Activated B cell treated with CpG ODN at 0.5 μM for 24 hours (primary cell): ENCODE results near the gene THEM4. TPM values are rescaled to one million over a fixed set of nuclear protein-coding genes. Genes with fewer than 3 reads are reported as not detected.

ENCODE experiments used
- ATAC-seq: fragments of 200-7000 bp; cut with Tn5 transposase; one replicate; pipeline ENCODE4 v1.10.0; 2021; ENCODE audit warnings: low read depth, mild to moderate bottlenecking, moderate library complexity
- CTCF ChIA-PET: fragments of 350-600 bp; sonication (Branson Sonifier 250); formaldehyde crosslinking; loops from one replicate; lab custom pipeline; 2021; ENCODE audit warnings: antibody characterized with exemption; lab: Charles Lee
- POLR2A ChIA-PET: fragments of 350-600 bp; sonication (Branson Sonifier 250); formaldehyde crosslinking; loops from one replicate; lab custom pipeline; 2021; ENCODE audit warnings: antibody characterized with exemption; lab: Charles Lee
- DNase-seq: peaks from one replicate; pipeline ENCODE4 v3.0.0; 2022
- H3K27ac Mint-ChIP-seq: one replicate; pipeline ENCODE4 v1.8.0; 2020; ENCODE audit warnings: mixed read lengths
- H3K27me3 Mint-ChIP-seq: one replicate; pipeline ENCODE4 v1.8.0; 2021; ENCODE audit warnings: mixed read lengths
- H3K36me3 Mint-ChIP-seq: one replicate; pipeline ENCODE4 v1.8.0; 2021; ENCODE audit warnings: low read depth, mixed read lengths
- H3K4me1 Mint-ChIP-seq: one replicate; pipeline ENCODE4 v1.8.0; 2021; ENCODE audit warnings: mixed read lengths
- H3K4me3 Mint-ChIP-seq: one replicate; pipeline ENCODE4 v1.8.0; 2020; ENCODE audit warnings: mild to moderate bottlenecking, mixed read lengths
- H3K9me3 Mint-ChIP-seq: one replicate; pipeline ENCODE4 v1.8.0; 2020; ENCODE audit warnings: mixed read lengths
- intact Hi-C: fragments of 100-400 bp; cut with micrococcal nuclease; formaldehyde crosslinking; loops from one replicate; pipeline ENCODE4 v1.15.1; 2024
- total RNA-seq: library from RNA; stranded (reverse); gene quantifications from 2 replicates; pipeline ENCODE4 v1.2.3, GENCODE V29; 2022
- TF ChIP-seq, protein P1 (sequence below): fragments of 200-600 bp; IDR thresholded peaks from one replicate; pipeline ENCODE4 v1.8.0; 2022; ENCODE audit warnings: antibody characterized with exemption, mild to moderate bottlenecking

The THEM4 gene
- total RNA-seq, 1 donor from 2014 or later: 22.8 TPM

DNA sequence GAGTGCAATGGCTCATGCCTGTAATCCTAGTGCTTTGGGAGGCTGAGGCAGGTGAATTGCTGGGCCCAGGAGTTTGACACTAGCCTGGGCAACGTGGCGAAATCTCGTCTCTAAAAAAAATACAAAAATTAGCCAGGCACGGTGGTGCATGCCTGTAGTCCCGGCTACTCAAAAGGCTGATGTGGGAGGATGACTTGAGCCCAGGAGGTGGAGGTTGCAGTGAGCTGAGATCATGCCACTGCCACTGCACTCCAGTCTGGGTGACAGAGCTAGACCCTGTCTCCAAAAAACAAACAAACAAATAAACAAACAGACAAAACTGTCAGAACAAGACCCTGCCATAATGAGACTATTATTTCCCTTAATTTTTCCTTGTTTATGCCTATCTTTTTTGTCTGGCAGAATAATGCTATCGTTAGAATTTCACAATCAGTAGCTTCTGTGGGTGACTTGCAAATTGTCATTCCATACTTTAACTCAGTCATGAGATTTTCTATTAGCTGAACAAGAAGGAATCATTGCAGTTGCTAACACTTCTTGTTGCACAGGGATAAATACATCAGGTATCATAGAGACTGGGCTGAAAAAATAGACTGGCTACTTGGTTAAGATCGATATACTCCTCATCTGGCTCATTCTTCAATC lies 7.5 kb upstream of the THEM4 start:
- Mint-ChIP-seq H3K9me3 (peaks cover 6% of the 10 kb centered on the region), H3K4me3 (no peak overlapping the region), H3K27me3 (no peaks in the 10 kb centered on the region), H3K4me1 (peaks cover 30% of the 10 kb centered on the region), H3K36me3 (no peaks in the 10 kb centered on the region), H3K27ac (no peak overlapping the region)
- DNase-seq: no peak
- TF ChIP-seq, protein P1, sequence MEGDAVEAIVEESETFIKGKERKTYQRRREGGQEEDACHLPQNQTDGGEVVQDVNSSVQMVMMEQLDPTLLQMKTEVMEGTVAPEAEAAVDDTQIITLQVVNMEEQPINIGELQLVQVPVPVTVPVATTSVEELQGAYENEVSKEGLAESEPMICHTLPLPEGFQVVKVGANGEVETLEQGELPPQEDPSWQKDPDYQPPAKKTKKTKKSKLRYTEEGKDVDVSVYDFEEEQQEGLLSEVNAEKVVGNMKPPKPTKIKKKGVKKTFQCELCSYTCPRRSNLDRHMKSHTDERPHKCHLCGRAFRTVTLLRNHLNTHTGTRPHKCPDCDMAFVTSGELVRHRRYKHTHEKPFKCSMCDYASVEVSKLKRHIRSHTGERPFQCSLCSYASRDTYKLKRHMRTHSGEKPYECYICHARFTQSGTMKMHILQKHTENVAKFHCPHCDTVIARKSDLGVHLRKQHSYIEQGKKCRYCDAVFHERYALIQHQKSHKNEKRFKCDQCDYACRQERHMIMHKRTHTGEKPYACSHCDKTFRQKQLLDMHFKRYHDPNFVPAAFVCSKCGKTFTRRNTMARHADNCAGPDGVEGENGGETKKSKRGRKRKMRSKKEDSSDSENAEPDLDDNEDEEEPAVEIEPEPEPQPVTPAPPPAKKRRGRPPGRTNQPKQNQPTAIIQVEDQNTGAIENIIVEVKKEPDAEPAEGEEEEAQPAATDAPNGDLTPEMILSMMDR: no peak
- intact Hi-C loops: no loop called here
- ATAC-seq: no peak
- ChIA-PET CTCF (no interaction called here), POLR2A (interaction anchor here (0.7 to 1.5 kb wide), 2 partner anchors 8 to 1825 kb away, joined by 3 to 5 read pairs; partner anchors contain the start of gene THEM4)

- ChIA-PET CTCF (no interaction called here), POLR2A (no interaction called here)
- Mint-ChIP-seq H3K27me3 (no peaks in the 10 kb centered on the region), H3K4me1 (peaks cover 13% of the 10 kb centered on the region), H3K9me3 (peaks cover 2% of the 10 kb centered on the region), H3K4me3 (no peak overlapping the region), H3K36me3 (no peaks in the 10 kb centered on the region), H3K27ac (no peak overlapping the region)
- ATAC-seq (no peak), DNase-seq (no peak)
- intact Hi-C loops: no loop called here
- TF ChIP-seq, protein P1: no peak
These were observed 5.9 kb upstream of the THEM4 start for GRCh38 chr1:151915061-151915686.

DNA sequence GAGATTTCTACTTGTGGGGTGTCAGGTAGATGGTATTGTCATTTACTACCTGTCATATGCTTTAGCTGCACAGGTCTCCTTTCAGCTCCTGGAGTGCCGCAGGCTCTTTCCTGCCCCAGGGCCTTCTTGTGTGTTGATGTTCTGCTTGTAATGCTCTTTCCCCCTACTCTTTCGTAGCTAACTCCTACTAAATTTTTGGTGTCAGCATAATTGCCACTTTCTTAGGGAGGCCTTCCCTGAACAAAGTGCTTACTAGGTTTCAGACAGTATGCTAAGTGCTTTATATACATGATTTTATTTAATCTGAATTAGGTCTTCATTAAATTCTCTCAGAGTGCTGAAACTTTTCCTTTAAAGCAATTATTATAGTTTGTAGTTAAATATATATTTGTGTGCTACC lies 4.8 kb upstream of the THEM4 start:
- intact Hi-C loops: no loop called here
- H3K27me3 Mint-ChIP-seq: no peaks in the 10 kb centered on the region
- no peaks in the 10 kb centered on the region for H3K9me3 Mint-ChIP-seq
- no peak overlapping the region for H3K27ac Mint-ChIP-seq
- TF ChIP-seq, protein P1: no peak
- H3K4me3 Mint-ChIP-seq: no peak overlapping the region
- H3K36me3 Mint-ChIP-seq: peaks cover 3% of the 10 kb centered on the region
- no peak for DNase-seq
- peaks cover 8% of the 10 kb centered on the region for H3K4me1 Mint-ChIP-seq
- ATAC-seq: no peak
- ChIA-PET CTCF (no interaction called here), POLR2A (no interaction called here)

- no peak overlapping the region for H3K27ac Mint-ChIP-seq
- TF ChIP-seq, protein P1: no peak
- ChIA-PET POLR2A (no interaction called here), CTCF (no interaction called here)
- no peaks in the 10 kb centered on the region for H3K27me3 Mint-ChIP-seq
- H3K9me3 Mint-ChIP-seq: no peaks in the 10 kb centered on the region
- H3K36me3 Mint-ChIP-seq: peaks cover 5% of the 10 kb centered on the region
- ATAC-seq: no peak
- intact Hi-C loops: no loop called here
- H3K4me3 Mint-ChIP-seq: no peak overlapping the region
- peaks cover 14% of the 10 kb centered on the region for H3K4me1 Mint-ChIP-seq
- no peak for DNase-seq
These were observed 3.7 kb upstream of the THEM4 start for GRCh38 chr1:151912973-151913372.

DNA sequence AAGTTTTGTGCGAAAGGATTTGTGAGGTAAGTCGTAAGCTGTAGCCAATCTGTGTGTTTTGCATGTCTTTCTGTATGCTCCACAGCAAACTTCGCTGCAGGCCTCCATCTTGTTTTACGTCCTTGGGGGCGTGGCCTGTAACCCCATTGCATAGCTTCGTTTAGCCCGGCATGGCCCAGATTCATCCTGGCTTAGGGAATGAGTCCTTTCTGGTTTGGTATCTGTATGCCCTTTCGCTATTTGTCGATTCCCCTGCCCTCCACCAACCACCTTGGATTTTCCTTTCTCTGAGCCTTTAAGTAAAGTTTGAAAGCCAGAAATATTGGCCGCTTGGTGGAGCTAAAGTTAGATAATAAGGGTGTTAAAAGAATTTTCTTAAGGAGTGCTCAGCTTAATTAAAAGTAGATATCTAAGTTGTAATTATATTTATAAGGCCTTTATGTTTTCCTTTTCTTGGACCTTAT lies 1.1 kb downstream of the THEM4 start:
- ATAC-seq (no peak), DNase-seq (no peak)
- H3K9me3 Mint-ChIP-seq: peaks cover 3% of the 10 kb centered on the region
- POLR2A ChIA-PET: interaction anchor here (1.0 to 4.1 kb wide), 8 partner anchors 13 to 368 kb away, joined by 3 to 109 read pairs (median 4); partner anchors contain the start of genes MRPL9 and TUFT1
- CTCF ChIA-PET: interaction anchor here (1.2 to 3.2 kb wide), 5 partner anchors 26 to 93 kb away, joined by 4 to 26 read pairs (median 5); no protein-coding TSS in a partner anchor
- no peaks in the 10 kb centered on the region for H3K27me3 Mint-ChIP-seq
- peaks cover 30% of the 10 kb centered on the region for H3K36me3 Mint-ChIP-seq
- intact Hi-C loops: loop anchor here (5.0 kb wide), 2 partner anchors 34 to 296 kb away; partner anchors contain the start of gene SNX27
- TF ChIP-seq, protein P1: no peak
- peaks cover 16% of the 10 kb centered on the region for H3K4me1 Mint-ChIP-seq
- H3K27ac Mint-ChIP-seq: no peak overlapping the region
- H3K4me3 Mint-ChIP-seq: peak overlapping the region; percentile 90
